ENCODE measurements around the gene FXYD7.

DNA sequence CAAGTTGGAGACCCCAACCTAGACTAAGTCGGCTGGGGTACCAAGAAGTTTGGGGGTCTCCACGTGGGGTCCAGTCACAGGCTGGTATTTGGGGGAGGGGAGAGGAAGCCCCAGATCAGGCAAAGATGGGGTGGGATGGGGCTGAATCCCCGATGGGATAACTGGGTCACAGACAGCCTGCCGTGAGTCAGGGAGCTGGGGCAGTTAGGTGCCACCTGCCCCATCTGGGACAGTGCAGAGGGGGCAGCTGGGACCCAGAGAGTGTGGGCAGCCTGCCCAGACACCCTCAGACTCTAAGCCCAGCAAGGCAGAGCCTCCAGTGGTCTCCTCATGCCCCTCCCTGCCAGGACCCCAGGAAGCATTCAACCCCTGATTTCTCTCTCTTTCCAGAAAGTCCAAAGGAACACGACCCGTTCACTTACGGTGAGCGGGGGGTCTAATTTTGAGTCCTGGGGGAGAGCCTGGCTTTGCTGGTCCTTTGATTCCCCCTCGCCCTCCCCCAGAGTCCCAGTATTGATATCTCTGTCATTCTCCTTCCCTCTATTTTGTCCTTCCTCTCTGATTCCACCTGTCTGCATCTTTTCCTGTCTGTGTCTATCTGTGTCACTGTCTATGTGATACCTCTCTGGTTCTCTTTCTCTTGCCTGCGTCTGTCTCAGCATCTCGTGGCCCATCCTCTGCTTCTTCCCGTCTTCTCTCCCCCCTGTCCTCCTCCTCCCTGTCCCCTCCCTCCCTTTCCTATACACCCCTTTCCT is 2.7 kb upstream of the FXYD7 start:
- TF ChIP-seq ZNF124 (CRISPR knock-in tag; IDR thresholded peaks at IDR 0.05) (no peak), MTF1 (CRISPR knock-in tag; IDR thresholded peaks at IDR 0.05) (no peak), ZFP36 (IDR thresholded peaks at IDR 0.05; ENCODE audit: borderline replicate concordance, low read depth, low read length, partially characterized antibody) (no peak), EZH2 (conservative IDR thresholded peaks at IDR 0.05; ENCODE audit: low read depth, low read length) (no peak), FOXM1 (CRISPR knock-in tag; IDR thresholded peaks at IDR 0.05) (no peak), NFYC (CRISPR knock-in tag; IDR thresholded peaks at IDR 0.05) (no peak), TSC22D2 (CRISPR knock-in tag; IDR thresholded peaks at IDR 0.05; ENCODE audit: borderline replicate concordance) (no peak), CBX5 (CRISPR knock-in tag; IDR thresholded peaks at IDR 0.05; ENCODE audit: borderline replicate concordance) (no peak)
- TF ChIP-seq, protein P1, sequence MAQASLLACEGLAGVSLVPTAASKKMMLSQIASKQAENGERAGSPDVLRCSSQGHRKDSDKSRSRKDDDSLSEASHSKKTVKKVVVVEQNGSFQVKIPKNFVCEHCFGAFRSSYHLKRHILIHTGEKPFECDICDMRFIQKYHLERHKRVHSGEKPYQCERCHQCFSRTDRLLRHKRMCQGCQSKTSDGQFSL (CRISPR knock-in tag; IDR thresholded peaks at IDR 0.05), result no peak

Measured in HepG2 (cell line).